OCI-LY7 (cell line): ENCODE data around the gene TNC.

Experiments used
- CTCF ChIP-seq: fragments of 200-600 bp; sonication (generic); conservative IDR thresholded peaks from 2 replicates; pipeline ENCODE4 v1.5.1; 2014; ENCODE audit warnings: mild to moderate bottlenecking, antibody characterized with exemption, low read length, moderate library complexity, mixed read lengths
- EZH2phosphoT487 ChIP-seq: fragments of 200-600 bp; sonication (generic); IDR thresholded peaks from 2 replicates; pipeline ENCODE4 v1.6.1; 2018; ENCODE audit warnings: low read depth, borderline replicate concordance, mild to moderate bottlenecking, mixed run types, antibody characterized with exemption, low read length, moderate library complexity, mixed read lengths

GRCh38 chr9:114991861-114992260, 126.1 kb downstream of the TNC start:
- TF ChIP-seq EZH2phosphoT487 (no peak), CTCF (no peak)
